RWPE2 (cell line): ENCODE data around the gene CTTNBP2NL.

Experiments
- ATAC-seq: fragments of 200-7000 bp; cut with Tn5 transposase; 3 replicates; pipeline ENCODE4 v1.9.1; 2021; ENCODE audit warnings: low read depth
- DNase-seq: peaks from one replicate; pipeline ENCODE4 v3.0.0-alpha.2; 2020; ENCODE audit warnings: low spot score
- H3K27ac ChIP-seq: fragments of 450-650 bp; 2 replicates; pipeline ENCODE4 v1.5.1; 2017; ENCODE audit warnings: mild to moderate bottlenecking; ENCODE audit not compliant: poor library complexity, severe bottlenecking
- H3K27me3 ChIP-seq: fragments of 250-450 bp; sonication (Bioruptor Pico); 2 replicates; pipeline ENCODE4 v1.5.1; 2021; ENCODE audit warnings: mild to moderate bottlenecking, moderate library complexity; ENCODE audit not compliant: insufficient read depth, poor library complexity, severe bottlenecking
- H3K36me3 ChIP-seq: fragments of 250-450 bp; sonication (Bioruptor Pico); 2 replicates; pipeline ENCODE4 v1.5.1; 2020; ENCODE audit warnings: low read depth, mild to moderate bottlenecking, moderate library complexity
- H3K4me1 ChIP-seq: fragments of 250-450 bp; sonication (Bioruptor Pico); 2 replicates; pipeline ENCODE4 v1.5.1; 2021; ENCODE audit warnings: mild to moderate bottlenecking, moderate library complexity; ENCODE audit not compliant: insufficient read depth, poor library complexity, severe bottlenecking
- H3K4me3 ChIP-seq: fragments of 250-450 bp; sonication (Bioruptor Pico); 2 replicates; pipeline ENCODE4 v1.5.1; 2021; ENCODE audit warnings: mild to moderate bottlenecking, moderate library complexity; ENCODE audit not compliant: severe bottlenecking
- H3K9me3 ChIP-seq: fragments of 250-450 bp; sonication (Bioruptor Pico); 2 replicates; pipeline ENCODE4 v1.5.1; 2021; ENCODE audit warnings: mild to moderate bottlenecking, moderate library complexity; ENCODE audit not compliant: severe bottlenecking
- TF ChIP-seq, protein P1 (sequence below): fragments of 450-650 bp; IDR thresholded peaks from one replicate; pipeline ENCODE4 v1.5.1; 2017; ENCODE audit warnings: mild to moderate bottlenecking, moderate library complexity; ENCODE audit not compliant: poor library complexity, severe bottlenecking

The CTTNBP2NL gene

DNA sequence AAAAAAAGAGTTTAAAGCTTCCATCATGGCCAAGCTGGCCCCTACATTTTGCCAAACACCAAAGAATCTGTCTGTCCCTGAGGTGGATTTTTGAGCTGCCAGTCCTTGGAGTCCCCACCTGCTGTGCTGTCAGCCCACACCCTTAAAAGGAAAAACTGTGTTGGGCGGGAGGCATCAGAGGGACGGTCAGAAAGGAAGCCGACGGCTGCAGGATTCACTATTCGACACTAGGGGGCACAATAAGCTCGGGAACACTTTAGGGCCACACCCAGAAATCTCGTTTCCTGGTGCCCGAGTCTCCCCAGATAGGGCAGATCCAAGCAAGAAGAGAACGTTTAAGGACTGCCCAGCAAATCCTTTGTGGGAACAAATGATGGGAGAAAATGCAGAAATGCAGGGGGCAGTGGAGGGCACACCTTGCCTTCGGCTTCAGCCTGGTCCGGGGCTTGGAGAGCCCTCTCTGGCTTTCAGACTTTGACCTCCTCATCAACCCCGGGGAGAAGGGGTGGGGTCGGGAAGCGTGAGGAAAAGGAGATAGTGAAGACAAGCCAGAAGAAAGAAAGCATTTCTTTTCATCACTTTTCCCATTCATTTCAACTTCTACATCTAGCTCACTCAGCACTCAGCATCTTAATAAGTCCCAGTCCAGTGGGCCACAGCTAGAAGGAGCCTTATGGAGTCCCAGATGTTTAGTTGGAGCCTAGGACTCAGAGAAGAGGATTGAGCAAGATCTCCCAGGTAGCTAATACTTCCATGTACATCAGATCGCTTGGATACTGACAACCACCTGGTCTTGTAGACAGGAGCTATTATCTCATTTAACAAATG lies 5.0 kb upstream of the CTTNBP2NL start:
- peak overlapping the region; percentile 44 for H3K27ac ChIP-seq

GRCh38 chr1:112391603-112391940 lies 4.4 kb upstream of the CTTNBP2NL start:
- Histone ChIP-seq H3K27ac (peak overlapping the region; percentile 44), H3K36me3 (no peaks in the 10 kb centered on the region), H3K4me1 (peaks cover 29% of the 10 kb centered on the region), H3K4me3 (no peak overlapping the region), H3K9me3 (no peaks in the 10 kb centered on the region), H3K27me3 (no peaks in the 10 kb centered on the region)
- ATAC-seq = no peak
- TF ChIP-seq, protein P1, sequence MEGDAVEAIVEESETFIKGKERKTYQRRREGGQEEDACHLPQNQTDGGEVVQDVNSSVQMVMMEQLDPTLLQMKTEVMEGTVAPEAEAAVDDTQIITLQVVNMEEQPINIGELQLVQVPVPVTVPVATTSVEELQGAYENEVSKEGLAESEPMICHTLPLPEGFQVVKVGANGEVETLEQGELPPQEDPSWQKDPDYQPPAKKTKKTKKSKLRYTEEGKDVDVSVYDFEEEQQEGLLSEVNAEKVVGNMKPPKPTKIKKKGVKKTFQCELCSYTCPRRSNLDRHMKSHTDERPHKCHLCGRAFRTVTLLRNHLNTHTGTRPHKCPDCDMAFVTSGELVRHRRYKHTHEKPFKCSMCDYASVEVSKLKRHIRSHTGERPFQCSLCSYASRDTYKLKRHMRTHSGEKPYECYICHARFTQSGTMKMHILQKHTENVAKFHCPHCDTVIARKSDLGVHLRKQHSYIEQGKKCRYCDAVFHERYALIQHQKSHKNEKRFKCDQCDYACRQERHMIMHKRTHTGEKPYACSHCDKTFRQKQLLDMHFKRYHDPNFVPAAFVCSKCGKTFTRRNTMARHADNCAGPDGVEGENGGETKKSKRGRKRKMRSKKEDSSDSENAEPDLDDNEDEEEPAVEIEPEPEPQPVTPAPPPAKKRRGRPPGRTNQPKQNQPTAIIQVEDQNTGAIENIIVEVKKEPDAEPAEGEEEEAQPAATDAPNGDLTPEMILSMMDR = no peak
- DNase-seq = no peak

More for the DNA sequence above, 5.0 kb upstream of the CTTNBP2NL start:
- Histone ChIP-seq H3K36me3 (no peaks in the 10 kb centered on the region), H3K9me3 (no peaks in the 10 kb centered on the region), H3K4me1 (peaks cover 29% of the 10 kb centered on the region), H3K27me3 (no peaks in the 10 kb centered on the region), H3K4me3 (peak overlapping the region; percentile 23)
- TF ChIP-seq, protein P1 = peak; percentile 96
- ATAC-seq = peak; percentile 71
- DNase-seq = peak; percentile 76

GRCh38 chr1:112393631-112393974 lies 2.4 kb upstream of the CTTNBP2NL start:
- DNase-seq = no peak
- Histone ChIP-seq H3K27ac (peak overlapping the region; percentile 98), H3K9me3 (no peaks in the 10 kb centered on the region), H3K4me1 (peaks cover 43% of the 10 kb centered on the region), H3K36me3 (no peaks in the 10 kb centered on the region), H3K4me3 (no peak overlapping the region), H3K27me3 (no peaks in the 10 kb centered on the region)
- no peak for ATAC-seq
- TF ChIP-seq, protein P1 = no peak

DNA sequence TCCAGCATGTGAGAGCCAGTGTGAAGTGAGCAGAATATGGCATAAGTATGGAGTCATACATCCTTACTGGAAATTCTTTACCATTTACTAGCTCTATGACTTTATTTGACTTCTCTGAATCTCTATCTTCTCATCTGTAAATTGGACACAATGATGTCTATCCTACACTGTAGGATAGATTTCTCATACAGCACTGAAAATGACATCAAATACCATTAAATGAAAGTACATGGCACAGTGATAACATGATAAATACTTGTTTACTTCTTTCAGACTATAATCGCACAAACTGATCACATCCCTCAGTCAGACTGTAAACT lies 1.3 kb upstream of the CTTNBP2NL start:
- peak overlapping the region; percentile 98 for H3K27ac ChIP-seq

More for the DNA sequence above, 1.3 kb upstream of the CTTNBP2NL start:
- TF ChIP-seq, protein P1 = peak; percentile 21
- no peak for ATAC-seq
- Histone ChIP-seq H3K36me3 (no peaks in the 10 kb centered on the region), H3K27me3 (no peaks in the 10 kb centered on the region), H3K9me3 (no peaks in the 10 kb centered on the region), H3K4me1 (peaks cover 43% of the 10 kb centered on the region), H3K4me3 (no peak overlapping the region)
- no peak for DNase-seq
